Lung microvascular endothelial cell (primary cell): ENCODE measurements around the gene TMTC1. TPM values are rescaled to one million over a fixed set of nuclear protein-coding genes. Genes with fewer than 3 reads are reported as not detected.

ENCODE experiments used
- DNase-seq, 2 donors: peaks; one replicate each; pipeline versions ENCODE4 v3.0.0 to v3.0.0-alpha.2; 2010; ENCODE audit warnings: low read depth in 2 of 2
- total RNA-seq: library from RNA; depleted of rRNA; stranded (reverse); fragments of >200 nt; gene quantifications from 2 replicates; pipeline ENCODE4 v1.2.1, GENCODE V29; 2014

The TMTC1 gene
- total RNA-seq, 1 donor from 2014 or later, result 6.9 TPM

DNA sequence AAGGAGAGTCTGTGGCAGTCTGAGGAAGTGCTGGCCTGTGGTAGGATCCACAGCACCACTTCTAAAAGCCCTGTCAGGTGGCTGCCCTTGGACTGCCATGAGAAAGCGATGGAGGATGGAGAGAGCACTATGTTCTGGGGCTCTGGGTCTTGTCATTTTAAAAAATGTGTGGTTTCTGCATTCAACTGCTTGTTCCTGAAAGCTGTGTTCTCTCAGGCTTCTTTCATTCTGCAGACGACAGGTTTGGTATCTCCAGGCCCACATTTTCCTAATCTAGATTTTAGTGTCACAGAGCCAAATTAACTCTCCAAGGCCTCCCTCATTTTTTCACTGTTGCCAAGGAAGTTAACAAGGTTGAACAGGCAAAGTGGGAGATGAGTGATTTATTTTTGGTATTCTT is 296.8 kb downstream of the TMTC1 start:
- no peak for DNase-seq

DNA sequence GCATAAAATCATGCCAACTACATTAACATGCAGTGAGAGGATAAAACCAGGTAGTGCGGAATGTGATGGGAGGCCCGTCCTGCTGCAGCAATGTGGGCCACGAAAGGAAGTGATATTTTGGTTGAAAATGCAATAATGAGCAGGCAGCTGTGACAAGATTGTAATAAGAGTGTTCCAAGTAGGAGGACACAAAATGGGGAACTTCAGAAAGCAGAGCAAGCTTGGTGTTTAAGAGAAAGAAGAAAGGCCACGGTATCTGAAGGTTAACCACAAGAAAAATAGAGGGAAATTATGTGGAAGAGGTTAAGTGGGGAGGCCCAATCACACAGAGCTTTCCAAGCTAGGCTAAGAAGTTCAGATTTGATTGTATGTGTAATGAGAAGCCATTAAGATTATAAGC is 320.5 kb downstream of the TMTC1 start:
- DNase-seq, result no peak

DNA sequence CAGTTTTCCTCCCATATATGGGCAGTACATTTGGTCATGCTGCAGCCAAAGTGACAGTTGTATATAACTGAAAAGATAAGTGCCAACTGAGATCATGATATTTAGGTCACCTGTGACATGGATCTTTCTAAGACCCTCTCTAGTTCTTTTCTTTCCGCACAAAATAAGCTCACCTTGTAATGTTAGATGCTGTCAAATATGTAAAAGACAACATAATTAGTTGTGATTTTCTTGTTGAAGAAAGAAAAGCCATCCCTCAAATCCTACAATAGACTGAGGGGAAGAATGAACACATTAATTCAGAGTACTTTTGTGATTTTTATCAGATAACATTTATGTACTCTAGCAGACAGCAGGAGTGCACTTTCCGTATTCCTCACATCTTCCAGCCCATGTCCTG is 323.7 kb downstream of the TMTC1 start:
- no peak for DNase-seq

DNA sequence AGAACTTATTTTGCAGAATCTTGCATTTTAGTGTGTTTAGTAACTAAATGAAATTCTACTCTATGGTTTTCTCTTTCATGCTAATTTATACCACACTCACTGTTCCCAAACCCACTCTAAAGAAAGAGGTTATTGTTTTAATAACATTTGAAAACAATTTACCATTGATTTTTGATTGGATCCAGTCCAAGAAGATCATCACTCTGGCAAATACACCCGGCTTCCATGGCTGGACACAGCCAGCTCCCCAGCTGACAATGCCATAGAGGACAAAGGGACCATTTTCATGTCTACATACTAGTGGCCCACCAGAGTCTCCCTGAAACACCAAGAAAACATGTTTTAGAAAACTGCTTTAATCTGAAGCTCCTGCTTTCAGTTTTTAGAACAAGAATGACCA is 328.7 kb downstream of the TMTC1 start:
- DNase-seq, result no peak

DNA sequence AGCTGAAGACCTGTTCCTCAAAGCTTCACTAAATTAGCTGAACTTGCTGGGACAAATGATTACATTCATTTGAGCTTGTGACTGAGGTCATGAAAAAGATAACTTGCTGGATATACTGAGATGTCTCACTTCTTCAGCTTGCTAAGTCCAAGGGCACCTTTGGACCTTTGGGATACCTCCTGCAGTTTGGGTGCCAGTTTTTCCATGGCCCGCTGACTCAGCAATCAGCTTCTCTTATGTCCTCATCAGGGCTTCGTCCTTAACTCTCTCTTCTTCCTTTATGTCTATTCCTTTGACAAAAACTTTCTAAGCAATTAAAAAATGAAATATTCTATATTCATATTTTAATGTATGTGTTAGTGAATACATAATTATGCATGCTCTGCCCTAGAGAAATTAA is 331.9 kb downstream of the TMTC1 start:
- DNase-seq, result no peak
